HG02623 (cell line): ENCODE results near the gene ZBTB37.
"Not testable (repeated sequence)": the region's sequence is repeated elsewhere in the genome, so short reads cannot be mapped to it uniquely, and the experiment has no call there.

Experiments used
- ATAC-seq: cut with Tn5 transposase; IDR thresholded peaks from one replicate; pipeline ENCODE4 v1.9.1; 2021; ENCODE audit warnings: moderate library complexity; ENCODE audit not compliant: unreplicated experiment

The ZBTB37 gene

DNA sequence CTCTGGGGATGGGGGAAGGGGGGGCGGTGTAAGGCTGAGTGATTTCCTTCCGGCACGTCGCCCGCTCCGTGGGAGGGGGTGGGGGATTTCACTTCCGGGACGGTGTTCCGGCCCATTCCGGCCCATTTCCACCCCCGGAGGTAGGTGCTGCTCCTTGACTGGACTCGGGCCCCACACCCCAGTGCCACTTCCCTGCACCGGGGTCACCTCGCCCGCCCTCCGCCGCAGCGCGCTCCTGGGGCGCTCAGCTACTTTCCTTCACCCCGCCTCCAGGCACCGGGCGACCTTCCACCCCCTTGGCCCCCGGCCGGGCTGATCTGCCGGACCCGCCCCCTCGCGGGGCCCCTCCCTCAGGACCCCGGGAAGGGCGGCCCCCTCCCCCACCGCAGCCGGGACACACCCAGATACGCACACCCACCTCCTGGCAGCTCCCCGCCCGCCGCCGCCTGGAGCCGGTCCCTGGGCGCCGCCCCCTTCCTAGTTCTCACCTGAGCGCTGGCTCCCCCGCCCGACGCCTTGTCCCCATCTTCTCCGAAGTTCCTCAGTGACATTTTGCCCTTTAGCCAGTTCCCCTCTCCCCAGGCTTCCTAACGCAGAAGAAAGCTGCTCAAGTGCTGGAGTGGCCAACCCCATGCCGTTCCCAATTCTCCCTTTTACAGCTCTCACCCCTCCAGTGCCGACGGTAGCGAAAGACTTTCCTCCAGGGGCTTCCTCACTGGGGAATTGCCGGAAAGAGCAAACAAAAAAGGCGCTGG, at the start of gene ZBTB37:
Gene ZBTB37, plus strand, starts transcription at position 115 of the 755 bp plus-strand sequence. CDS start 1,846 bp downstream, outside the sequence.
- peak; percentile 49 for ATAC-seq

DNA sequence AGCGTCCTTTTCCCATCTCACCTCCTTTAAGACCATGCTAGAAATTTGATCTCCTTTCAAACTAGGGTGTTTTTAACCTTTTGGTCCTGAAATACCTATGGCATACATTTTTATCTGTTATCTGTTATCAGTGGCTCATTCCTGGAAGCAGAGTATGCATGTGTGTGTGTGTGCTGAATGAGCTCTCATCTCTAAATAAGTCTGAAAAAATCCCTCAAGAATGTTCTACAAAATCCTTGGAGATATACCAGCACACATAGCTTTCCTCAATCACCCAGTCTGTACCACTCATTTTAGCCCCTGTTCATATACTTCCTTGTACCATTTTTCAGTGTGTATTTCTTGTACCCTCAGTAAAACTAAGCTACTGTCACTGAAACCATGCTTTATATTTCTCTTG, 49.7 kb upstream of the ZBTB37 start:
- ATAC-seq: no peak

DNA sequence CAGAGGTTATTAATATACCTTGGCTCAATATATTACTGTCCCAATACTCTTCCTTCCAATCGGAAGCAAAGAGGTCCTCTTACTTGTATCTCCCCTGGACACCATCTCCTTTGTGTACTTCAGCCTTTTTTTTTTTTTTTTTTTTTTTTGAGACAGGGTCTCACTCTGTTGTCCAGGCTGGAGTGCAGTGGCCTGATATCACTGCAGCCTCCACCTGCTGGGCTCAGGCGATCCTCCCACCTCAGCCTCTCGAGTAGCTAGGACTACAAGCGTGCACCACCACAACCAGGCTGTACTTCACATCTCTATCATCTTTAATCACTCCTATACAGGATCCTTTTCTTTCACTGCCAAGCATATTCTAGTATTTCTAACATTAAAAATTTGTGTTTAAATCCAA, 46.5 kb upstream of the ZBTB37 start:
- no peak for ATAC-seq

DNA sequence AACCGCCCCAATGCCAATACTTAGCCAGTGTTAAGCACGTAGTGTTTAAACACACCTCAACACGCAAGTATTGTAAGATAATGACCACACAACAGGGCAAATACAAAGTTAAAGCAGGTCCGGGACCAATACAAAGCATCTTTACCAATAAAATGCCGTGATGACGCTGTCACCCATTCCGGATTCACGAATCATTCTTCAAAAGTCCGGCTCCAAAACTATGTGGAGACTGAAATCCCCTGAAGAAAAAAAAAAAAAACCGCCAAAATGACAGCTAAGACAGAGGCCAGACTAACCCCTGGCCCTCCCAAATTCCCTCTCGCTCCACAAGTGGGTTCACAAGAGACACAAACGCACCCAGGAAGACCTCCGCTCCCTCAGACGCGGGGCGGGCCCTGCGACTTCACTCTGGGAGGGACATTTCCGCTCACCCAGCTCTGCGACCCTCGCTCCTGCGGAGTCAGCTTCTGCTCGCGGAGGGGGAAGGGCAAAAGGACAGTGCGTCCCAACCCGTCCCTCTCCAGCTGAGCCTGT, 44.3 kb upstream of the ZBTB37 start:
- ATAC-seq: no peak

- peak; percentile 85 for ATAC-seq
Observed at GRCh38 chr1:173824315-173825081, 43.7 kb upstream of the ZBTB37 start, which contains the start of the genes CENPL and DARS2. TSS of gene CENPL (minus strand) at chr1:173824883. CDS start at chr1:173811299, 13,584 bp downstream. TSS of gene DARS2 (plus strand) at chr1:173824673. CDS start at chr1:173825230, 557 bp downstream.

DNA sequence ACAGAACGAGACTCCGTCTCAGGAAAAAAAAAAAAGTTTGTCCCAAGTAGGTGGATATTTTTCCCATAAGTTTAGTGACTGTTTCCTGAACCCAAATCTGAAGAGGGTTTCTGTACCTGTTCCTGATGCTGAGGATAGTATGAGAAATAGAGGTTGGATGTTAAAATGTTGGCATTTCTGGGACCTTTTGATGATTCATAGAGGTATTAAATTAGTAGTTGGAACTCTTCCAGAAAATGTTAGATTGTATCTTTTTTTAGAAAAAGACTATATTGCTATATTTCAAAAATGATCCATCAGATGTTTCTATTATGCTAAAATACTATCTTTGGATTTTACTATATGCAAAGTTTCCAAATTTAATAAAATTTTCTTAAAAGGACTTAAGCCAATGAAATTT, 40.6 kb upstream of the ZBTB37 start:
- ATAC-seq: no peak

- no peak for ATAC-seq
Observed at GRCh38 chr1:173832748-173833147, 35.4 kb upstream of the ZBTB37 start.

- no peak for ATAC-seq
Observed at GRCh38 chr1:173852105-173852504, 16.1 kb upstream of the ZBTB37 start.

DNA sequence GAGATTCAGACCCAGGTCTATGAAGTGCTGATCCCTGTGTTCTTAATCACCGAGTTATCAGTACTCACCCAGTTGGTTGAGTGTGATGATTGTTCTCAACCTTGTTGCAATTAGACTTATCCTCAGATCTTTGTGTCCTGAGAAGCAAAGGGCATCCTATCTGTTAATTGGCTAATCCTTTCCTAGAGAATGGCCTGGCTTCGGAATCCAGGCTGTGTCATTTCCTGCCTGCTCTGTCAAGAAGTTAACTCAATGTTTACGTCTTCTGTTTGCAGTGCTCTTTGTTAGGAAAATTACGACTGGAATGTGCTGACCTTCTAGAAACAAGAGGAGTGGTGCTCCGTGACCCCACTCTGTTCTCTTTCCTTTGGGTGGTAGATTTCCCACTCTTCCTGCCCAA, 15.1 kb upstream of the ZBTB37 start:
- ATAC-seq: no peak

DNA sequence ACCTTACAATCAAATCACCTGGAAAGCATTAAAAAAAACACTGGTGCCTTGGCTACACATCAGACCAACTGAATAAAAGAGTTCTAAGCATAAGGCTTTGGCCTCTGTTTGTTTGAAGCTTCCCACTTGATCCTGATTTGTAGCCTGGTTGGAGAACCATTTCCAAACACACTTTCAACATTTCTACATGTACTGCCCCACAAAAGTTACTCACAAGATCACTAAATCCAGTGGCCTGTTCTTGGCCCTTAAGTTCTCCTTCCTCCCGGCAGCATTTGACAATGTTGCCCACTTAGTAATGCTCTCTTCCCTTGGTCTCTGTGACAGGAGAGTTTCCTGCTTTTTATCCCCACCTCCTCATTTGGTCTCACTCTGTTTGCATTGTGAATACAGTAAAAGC, 12.2 kb upstream of the ZBTB37 start:
- ATAC-seq: no peak

DNA sequence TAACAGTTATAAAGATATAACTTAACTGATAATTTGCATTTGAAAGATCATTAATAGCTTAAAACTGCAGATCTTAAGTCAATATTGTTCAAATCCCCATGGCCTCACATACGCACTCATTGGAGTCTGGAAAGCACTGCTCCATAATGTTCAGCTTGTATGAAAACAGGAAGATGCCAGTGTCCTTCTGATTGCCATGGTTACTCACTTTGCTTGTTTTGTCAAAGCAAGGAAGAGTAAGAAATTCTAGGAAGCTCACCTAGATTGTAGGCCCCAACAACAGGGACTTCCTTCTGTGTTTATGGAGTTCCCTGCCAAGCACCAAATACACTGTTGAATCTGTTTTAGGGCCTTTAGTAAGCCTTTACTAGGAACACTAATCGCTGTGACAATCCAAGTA, 11.3 kb upstream of the ZBTB37 start:
- ATAC-seq: no peak

- no peak for ATAC-seq
Observed at GRCh38 chr1:173857363-173857917, 10.7 kb upstream of the ZBTB37 start.

DNA sequence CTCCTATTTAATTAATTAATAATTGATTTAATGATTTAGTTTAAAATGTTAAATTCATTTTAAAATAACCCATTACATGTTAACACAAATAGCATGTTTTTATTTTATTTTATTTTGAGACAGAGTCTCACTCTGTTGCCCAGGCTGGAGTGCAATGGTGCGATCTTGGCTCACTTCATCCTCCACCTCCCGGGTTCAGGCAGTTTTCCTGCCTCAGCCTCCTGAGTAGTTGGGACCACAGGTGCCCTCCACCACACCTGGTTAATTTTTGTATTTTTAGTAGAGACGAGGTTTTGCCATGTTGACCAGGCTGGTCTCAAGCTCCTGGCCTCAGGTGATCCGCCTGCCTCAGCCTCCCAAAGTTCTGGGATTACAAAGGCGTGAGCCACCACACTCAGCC, 8.6 kb upstream of the ZBTB37 start:
- ATAC-seq: not testable (repeated sequence)

GRCh38 chr1:173860065-173860464, 8.1 kb upstream of the ZBTB37 start:
- no peak for ATAC-seq

DNA sequence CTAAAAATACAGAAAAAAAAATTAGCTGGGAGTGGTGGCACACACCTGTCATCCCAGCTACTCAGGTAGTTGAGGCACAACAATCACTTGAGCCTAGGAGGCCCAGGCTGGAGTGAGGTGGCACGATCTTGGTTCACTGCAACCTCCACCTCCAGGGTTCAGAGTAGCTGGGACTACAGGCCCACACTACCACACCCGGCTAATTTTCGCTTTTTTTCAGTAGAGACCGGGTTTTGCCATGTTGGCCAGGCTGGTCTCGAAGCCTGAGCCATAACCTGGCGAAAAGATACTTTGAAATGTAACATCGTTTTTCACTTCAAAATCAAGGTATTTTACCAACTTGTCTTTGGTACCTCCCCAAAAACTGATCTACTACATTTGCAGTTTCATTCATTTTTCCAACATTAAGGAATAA, 6.4 kb upstream of the ZBTB37 start:
- no peak for ATAC-seq

DNA sequence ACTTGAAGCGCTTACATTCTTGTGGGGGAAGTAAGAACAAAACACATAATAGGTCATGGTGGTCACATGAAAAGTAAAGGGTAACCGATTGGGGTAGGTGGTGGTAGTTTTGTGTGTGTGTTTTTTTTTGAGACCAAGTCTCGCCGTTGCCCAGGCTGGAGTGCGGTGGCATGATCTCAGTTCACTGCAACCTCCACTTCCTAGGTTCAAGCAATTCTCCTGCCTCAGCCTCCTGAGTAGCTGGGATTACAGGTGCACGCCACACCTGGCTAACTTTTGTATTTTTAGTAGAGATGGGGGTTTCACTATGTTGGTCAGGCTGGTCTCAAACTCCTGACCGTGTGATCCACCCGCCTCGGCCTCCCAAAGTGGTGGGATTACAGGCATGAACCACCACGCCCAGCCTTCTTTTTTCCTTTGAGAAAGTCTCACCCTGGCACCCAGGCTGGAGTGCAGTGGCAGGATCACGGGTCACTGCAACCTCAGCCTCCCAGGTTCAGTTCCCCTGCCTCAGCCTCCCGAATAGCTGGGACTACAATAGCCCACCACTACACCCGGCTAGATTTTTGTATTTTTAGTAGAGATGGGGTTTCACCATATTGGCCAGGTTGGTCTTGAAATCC, 5.9 kb upstream of the ZBTB37 start:
- ATAC-seq: not testable (repeated sequence)

- no peak for ATAC-seq
Observed at GRCh38 chr1:173862769-173863223, 5.4 kb upstream of the ZBTB37 start.

- no peak for ATAC-seq
Observed at GRCh38 chr1:173863224-173864161, 4.7 kb upstream of the ZBTB37 start.

DNA sequence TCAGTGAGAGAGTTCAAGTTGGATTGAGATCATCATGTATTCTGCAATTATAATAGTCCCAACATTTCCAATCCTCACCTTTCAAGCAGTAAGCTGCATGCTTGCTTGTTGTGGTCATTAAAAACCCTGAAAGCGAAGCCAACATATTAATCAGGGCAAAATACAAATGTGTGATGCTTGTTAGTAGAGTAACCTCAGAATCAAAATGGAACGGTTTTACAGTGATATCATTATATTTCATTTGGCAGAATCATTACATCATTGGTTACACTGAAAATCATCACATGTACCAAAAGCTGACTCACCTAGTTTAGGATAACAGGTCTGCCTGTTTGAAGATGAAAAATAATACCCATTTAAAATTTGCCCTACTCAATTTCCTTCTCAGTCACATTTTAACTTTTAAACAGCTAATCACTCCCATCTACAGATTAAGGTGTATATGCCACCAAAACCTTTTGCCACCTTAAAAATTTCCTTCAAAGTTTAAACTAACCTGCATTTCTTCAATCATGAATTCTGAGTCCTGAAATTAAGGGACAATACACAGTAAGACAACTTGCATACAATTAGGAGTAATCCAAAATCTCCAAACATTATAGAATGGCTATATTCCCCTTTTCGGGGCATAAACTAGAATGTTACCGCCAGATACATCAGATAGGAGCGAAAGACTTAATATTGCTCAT, 3.9 kb upstream of the ZBTB37 start:
- no peak for ATAC-seq
